Breast epithelium (tissue), 3 donors: Measurements from ENCODE around the gene CTNNA3.

Experiments
- CTCF ChIP-seq, 3 donors: fragments of 450-650 bp; IDR thresholded peaks; one replicate each; pipeline ENCODE4 v1.5.1; 2016 to 2017; ENCODE audit warnings: antibody characterized with exemption in 3 of 3, mild to moderate bottlenecking in 3 of 3, moderate library complexity in 3 of 3
- POLR2A ChIP-seq: fragments of 450-650 bp; IDR thresholded peaks from one replicate; pipeline ENCODE4 v1.6.1; 2016; ENCODE audit warnings: antibody characterized with exemption, mild to moderate bottlenecking, moderate library complexity
- POLR2AphosphoS5 ChIP-seq, 3 donors: sonication (generic); formaldehyde crosslinking; IDR thresholded peaks; one replicate each; pipeline ENCODE4 v1.6.1; 2017; ENCODE audit warnings: antibody characterized with exemption in 3 of 3

GRCh38 chr10:66767707-66768106 is 928.3 kb downstream of the CTNNA3 start:
- TF ChIP-seq CTCF (IDR thresholded peaks at IDR 0.05) (no peak), POLR2AphosphoS5 (IDR thresholded peaks at IDR 0.05) (no peak), POLR2A (no peak)
